Measurements from ENCODE around the gene NOC4L.

Gene NOC4L

GRCh38 chr12:132174839-132175490 lies 30.7 kb downstream of the NOC4L start:
- no peak for DNase-seq (ENCODE audit: low read depth)
- no peak overlapping the region for H3K4me3 ChIP-seq (ENCODE audit: low read depth, low read length)
- TF ChIP-seq CTCF (IDR thresholded peaks at IDR 0.05; ENCODE audit: low read depth, low read length, missing control alignments) = no peak

GRCh38 chr12:132175496-132176384 lies 31.5 kb downstream of the NOC4L start:
- no peak for TF ChIP-seq CTCF (IDR thresholded peaks at IDR 0.05; ENCODE audit: low read depth, low read length, missing control alignments)
- no peak for DNase-seq (ENCODE audit: low read depth)
- H3K4me3 ChIP-seq (ENCODE audit: low read depth, low read length) = no peak overlapping the region

- TF ChIP-seq CTCF (IDR thresholded peaks at IDR 0.05; ENCODE audit: low read depth, low read length, missing control alignments) = no peak
- no peak for DNase-seq (ENCODE audit: low read depth)
Observed at GRCh38 chr12:132176385-132176919, 32.2 kb downstream of the NOC4L start.

GRCh38 chr12:132176920-132177551 lies 32.8 kb downstream of the NOC4L start:
- no peak for TF ChIP-seq CTCF (IDR thresholded peaks at IDR 0.05; ENCODE audit: low read depth, low read length, missing control alignments)
- H3K4me3 ChIP-seq (ENCODE audit: low read depth, low read length) = no peak overlapping the region
- no peak for DNase-seq (ENCODE audit: low read depth)

More at GRCh38 chr12:132176385-132176919, 32.2 kb downstream of the NOC4L start:
- H3K4me3 ChIP-seq (ENCODE audit: low read depth, low read length) = no peak overlapping the region

- no peak for DNase-seq (ENCODE audit: low read depth)
- H3K4me3 ChIP-seq (ENCODE audit: low read depth, low read length) = no peak overlapping the region
- no peak for TF ChIP-seq CTCF (IDR thresholded peaks at IDR 0.05; ENCODE audit: low read depth, low read length, missing control alignments)
Observed at GRCh38 chr12:132178316-132178715, 34.1 kb downstream of the NOC4L start.

GRCh38 chr12:132178801-132179401 lies 34.6 kb downstream of the NOC4L start:
- TF ChIP-seq CTCF (IDR thresholded peaks at IDR 0.05; ENCODE audit: low read depth, low read length, missing control alignments) = no peak
- no peak for DNase-seq (ENCODE audit: low read depth)
- H3K4me3 ChIP-seq (ENCODE audit: low read depth, low read length) = no peak overlapping the region

Data from GM12864 (cell line).